OCI-LY1 (cell line): ENCODE measurements around the gene TMEM37.

Experiments
- CTCF ChIP-seq: fragments of 200-600 bp; sonication (generic), shearing (Covaris generic); IDR thresholded peaks from 2 replicates; pipeline ENCODE4 v1.5.1; 2017; ENCODE audit warnings: mild to moderate bottlenecking, antibody characterized with exemption, low read length, moderate library complexity, mixed read lengths
- EZH2 ChIP-seq: fragments of 200-600 bp; sonication (generic), shearing (Covaris generic); IDR thresholded peaks from 2 replicates; pipeline ENCODE4 v1.8.0; 2017; ENCODE audit warnings: borderline replicate concordance, mixed run types, mild to moderate bottlenecking, antibody characterized with exemption, low read length, moderate library complexity, mixed read lengths

GRCh38 chr2:119442850-119443249 is 11.2 kb downstream of the TMEM37 start:
- TF ChIP-seq CTCF (no peak), EZH2 (no peak)
